GM18868 (cell line): ENCODE results near the gene UBL4B.

ENCODE experiments used
- ATAC-seq: cut with Tn5 transposase; IDR thresholded peaks from one replicate; pipeline ENCODE4 v1.9.1; 2021; ENCODE audit warnings: mild to moderate bottlenecking, moderate library complexity; ENCODE audit not compliant: unreplicated experiment

UBL4B gene

DNA sequence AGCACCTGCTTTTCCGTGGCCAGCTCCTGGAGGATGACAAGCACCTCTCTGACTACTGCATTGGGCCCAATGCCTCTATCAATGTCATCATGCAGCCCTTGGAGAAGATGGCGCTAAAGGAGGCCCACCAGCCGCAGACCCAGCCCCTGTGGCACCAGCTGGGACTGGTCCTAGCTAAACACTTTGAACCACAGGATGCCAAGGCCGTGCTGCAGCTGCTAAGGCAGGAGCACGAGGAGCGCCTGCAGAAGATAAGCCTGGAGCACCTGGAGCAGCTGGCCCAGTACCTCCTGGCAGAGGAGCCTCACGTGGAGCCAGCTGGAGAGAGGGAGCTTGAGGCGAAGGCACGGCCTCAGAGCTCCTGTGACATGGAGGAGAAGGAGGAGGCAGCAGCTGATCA is 413 bp downstream of the UBL4B start:
- ATAC-seq: no peak

DNA sequence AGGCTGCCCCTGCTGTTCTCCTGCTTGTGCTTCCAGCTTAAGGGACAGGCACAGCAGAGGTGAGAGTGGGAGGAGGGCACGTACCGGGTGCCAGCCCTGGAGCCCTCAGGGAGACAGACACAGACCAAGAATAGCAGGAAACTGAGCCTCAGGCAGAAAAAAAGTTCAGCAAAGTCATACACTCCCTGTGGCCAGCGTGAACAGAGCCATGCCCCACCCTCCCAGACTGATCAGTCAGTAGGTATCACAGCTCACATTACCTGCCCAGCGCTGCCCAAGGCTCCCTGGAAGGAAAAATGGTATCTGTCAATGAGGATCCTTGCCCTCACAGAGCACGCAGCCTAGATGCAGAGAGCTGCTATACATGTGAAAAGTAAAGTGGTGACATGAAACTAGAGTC is 1.3 kb downstream of the UBL4B start:
- no peak for ATAC-seq

DNA sequence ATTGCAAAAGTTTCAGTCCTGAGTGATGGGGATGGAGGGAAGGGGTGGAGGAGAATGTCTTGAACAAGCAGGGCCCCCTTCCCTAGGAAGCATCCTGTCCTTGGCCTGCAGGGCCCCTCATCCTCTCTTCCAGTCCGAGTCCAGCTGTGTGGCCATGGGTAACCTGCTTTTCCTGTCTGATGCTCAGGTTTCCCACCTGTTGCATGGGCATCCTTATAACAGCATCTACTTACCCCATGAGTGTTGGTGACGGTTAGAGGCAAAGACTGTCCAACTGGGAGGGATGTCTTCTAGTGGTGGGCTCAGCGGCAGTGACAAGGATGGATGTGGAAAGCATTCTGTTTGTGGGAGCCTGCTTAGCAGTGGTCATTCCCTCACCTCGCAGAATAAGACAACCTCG is 1.9 kb downstream of the UBL4B start:
- no peak for ATAC-seq

DNA sequence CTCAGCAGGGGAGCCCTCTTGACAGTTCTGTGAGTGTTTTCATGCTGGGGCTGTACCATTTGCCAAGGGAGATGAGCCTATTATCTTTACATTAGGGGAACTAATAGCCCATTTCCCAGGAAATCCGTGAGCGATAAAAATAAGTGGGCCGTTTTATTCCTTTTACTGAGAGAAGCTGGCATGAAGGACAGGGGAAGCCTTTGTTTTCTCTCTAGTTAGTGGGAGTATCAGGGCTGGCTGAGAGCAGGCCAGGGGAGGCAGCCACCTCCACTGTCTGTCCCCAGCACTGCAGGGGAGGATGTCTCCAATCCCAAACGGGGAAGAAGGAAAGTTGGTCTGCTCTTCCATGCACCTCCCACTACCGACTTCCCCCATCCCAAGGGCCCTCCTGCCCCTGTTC is 2.5 kb downstream of the UBL4B start:
- ATAC-seq: no peak

DNA sequence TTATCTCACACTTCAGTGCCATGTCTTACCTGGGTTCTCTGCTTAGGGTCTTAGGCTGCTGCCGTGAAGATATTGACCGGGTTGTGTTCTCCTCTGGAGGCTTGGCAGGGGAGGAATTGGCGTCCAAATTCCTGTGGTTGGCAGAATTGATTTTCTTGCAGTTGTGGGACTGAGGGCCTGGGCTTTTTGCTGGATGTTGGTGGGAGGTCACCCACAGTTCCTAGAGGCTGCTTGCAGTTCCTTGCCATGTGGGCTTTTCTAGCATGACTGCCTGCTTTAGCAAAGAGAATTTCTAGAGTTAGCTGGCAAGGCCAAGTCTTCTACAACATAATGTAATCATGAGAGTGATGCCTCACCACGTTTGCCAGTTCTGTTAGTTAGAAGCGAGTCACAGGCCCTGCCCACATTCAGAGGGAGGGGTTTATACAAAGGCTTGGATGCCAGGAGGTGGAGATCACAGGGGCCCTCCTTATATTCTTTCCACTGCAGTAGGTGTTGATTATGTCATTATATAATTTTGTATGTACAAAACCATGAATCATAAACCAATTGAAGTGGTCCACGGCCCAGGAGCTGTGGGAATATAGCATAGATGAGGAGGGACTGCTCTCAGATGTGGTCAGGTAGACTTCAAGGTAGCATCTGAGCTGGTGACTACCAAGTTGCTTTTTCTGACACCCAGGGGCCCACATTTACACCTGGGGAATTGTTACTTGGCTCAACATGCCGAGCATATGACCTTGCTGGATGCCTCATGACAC is 6.6 kb downstream of the UBL4B start:
- ATAC-seq: no peak

DNA sequence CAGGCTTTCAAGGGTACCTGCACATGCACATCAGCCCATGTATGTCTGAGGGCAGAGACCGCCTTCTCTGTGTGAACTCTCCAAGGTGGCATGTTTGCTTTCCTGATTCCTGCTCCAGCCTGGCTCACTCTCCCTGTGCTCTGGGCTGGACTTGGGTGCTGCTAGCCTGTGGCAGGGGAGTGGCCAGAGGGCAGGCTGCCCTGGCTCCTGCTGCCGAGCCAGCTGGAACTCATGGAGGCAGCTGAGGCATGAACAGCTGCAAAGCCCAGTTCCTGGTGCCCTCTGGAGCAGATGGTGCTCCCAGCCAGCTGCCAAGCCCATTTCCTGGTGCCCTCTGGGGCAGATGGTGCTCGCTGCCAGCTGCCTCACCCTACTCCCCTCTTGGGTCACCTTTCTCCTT is 7.6 kb downstream of the UBL4B start:
- no peak for ATAC-seq

DNA sequence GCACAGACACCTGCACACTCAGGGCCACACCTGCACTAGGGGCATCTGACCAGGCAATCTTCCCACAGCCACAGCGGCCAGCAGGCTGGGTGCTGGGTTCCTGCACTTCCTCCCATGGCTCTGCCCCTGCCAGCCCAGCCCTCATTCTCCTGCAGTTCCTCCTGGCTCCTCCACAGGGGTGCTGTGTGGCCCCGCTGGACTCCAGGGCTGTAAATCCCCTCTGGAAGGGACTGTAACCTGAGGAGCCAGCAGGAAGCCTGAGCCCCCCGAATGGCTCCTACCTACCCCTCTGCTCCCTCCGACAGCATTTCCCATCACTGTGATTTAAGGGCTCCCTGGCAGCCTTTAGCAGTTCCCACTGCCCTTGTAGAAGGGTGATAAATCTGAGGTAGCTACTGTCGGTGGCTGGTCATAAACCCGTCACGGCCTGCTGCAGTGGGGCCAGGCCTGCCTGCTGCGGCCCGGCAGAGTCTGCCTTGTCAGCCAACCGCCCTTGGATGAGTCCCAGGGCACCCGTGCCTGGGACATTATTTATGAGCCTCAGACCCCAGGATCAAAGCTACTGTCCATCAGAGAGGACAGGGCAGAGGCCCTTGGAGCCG is 8.8 kb downstream of the UBL4B start:
- ATAC-seq: no peak

DNA sequence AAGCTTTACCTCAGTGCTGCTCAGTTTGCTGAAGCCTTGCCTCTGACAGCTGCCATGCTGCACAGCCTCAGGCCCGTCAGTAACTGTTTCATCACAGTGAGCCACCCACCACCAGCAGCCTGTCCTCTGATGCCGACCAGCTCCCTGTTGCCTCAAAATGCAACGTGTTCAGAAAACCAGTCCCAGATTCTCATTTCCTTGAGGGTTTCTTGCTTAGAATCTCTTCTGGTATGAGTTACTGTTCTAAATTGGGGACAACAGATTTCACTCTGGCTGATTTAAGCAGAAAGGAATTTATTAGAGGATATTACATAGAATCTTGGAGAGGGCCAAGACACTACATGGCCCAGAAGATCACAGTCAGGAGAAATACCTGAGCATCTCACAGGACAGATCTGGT is 11.0 kb downstream of the UBL4B start:
- no peak for ATAC-seq

DNA sequence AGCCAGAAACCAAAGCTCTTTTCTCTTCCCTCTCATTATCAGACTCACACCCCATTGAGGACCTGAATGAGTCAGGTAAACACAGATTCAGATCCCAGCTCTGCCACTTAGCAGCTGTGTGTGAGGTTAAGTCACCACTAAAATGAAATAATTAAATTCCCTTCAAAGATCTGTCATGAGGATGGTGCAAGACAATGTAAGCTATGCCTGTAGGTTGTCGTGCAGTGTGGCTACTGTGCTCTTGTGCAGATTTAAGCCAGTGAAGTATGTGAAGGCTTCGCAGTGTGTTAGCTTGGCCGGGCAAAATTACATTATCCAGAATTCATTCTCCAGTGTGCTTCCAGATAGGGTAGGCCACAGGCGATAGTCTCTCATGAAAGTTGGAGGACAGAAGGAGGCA is 13.6 kb downstream of the UBL4B start:
- ATAC-seq: no peak

DNA sequence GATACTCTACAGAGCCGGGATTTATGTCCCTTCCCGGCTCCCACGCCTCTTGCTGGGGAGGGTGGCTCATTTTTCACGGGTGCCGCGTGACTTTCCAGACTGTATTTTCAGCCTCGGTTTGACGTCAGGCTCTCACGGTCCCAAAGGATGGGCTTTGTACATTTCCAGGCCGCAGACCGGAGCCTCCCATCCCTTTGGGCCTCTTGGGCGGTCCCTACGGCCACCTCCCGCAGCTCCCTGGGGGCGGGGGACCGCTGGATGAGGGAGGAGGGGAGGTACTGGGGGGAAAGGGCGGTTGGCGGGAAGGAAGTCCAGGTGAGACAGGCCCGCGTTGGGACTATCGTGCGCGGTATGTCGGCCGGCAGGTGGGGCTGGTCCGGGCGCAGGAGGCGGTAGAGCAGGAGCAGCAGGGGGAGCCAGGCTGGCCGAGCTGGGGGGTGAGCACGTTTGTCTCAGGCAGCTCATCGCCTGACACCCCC is 17.9 kb downstream of the UBL4B start:
- ATAC-seq: no peak

DNA sequence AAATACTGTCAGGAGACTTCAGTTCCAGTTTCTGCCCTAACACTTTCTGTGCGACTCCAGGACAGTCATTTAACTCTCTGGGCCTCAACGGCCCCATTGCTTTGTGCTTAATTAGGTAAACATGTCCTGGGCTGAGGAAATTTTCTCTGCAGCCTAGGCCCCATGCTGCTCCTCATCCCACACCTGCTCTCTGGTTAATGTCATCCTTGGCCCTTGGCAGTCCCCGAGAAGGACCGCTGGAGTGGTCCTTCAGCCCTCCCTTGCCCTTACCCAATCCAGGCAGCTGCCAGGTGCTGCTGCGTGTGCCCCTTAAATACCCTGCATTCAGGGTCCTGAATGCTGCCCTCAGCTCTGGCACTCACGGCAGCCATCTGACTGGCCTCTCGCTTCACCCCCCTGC is 18.7 kb downstream of the UBL4B start:
- no peak for ATAC-seq

DNA sequence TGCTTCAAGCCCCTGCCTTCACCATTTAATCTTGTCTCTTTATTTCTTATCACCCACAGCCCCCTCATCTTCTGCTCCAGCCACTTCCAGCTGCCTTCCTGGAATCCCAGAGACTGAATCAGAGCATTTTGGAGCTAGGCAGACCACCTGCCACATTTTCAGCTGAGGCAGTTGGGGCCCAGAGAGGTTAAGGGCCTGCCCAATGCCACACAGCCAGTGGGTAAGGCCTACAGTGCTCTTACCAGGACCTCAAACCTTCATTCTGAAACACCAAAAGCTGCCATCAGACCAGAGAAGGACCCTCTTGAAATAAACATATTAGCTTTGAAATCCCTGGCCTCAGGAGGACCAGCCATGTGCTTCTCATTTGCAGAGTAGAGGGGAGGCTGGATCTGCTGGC is 20.4 kb downstream of the UBL4B start:
- no peak for ATAC-seq

DNA sequence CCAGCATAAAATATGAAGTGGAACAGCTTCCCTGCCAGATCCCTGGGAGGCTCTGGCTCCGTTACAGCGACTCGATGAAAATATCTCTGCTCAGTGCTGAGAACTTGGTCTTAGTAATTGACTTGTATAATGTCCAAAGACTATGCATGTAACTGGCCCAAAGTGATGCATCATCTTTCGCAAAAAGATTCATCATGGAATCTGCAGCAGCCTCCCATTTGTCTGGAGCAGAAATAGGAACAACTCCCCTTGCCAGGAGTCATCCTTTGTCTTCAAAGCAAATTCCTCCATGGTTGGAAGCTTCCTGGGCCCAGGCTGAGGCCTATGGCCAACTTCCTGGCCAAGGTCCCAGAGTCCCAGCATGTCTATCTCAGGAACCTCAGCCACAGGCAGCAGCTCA is 21.2 kb downstream of the UBL4B start:
- no peak for ATAC-seq

DNA sequence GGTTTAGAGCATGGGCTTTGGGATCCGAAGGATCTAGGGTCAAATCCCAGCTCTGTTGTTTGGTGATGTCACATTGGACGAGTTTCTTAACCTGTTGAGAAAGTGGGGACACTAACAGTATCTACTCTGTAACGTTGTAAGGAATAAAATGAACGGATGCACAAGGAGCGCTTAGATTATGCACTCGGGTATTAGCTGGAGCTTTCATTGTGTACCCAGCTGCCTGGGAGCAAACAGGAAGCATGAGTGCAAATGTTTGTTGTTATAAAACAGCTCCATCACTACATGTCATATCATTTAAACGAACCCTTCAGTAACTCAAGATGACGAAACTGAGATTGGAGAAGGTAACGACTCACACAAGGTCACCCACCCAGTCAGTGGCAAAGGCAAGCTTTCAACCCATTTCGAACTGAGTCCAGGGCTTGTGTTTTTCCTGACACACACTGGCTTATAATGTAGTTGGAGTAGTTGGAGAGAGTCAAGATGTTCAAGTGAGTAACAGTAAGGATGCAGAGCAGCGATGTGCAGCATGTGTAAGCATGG is 21.9 kb downstream of the UBL4B start:
- ATAC-seq: no peak

DNA sequence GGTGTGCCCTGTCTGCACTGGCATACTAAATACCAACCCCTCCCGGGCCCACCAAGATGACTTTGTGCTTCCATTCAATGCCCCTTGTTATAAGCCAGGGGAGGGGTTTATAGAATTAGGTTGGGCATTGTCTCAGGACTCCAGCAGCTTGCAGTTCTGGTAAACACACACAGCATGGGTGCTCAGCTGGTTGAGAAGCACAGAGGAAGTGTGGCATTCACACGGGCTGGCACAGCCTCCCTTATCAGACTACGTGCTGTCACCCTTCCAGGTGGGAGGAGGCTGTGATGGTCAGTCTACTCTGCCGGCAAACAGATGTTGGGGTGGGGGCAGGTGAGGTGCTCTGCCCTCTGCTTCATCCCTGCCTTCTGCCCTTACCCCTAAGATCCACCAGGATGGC is 23.0 kb downstream of the UBL4B start:
- no peak for ATAC-seq

DNA sequence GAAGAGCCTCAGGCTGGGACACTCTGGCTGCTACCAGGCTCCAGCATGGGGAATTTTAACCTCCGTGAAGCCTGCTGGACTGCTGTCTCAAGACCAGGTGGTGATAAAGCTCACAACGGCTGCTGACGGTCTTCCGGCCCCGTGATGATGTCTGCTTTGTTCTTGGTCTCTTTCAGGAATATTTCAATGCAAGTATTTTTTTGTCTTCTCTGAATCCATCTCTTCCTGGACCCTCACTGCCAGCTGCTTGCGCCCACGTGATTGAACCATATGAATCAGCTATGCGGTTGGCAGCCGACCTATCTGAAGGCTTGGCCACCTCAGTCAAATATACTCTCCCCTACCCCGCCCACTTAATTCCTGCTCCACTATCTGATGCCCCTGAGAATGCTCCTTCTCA is 23.4 kb downstream of the UBL4B start:
- no peak for ATAC-seq

DNA sequence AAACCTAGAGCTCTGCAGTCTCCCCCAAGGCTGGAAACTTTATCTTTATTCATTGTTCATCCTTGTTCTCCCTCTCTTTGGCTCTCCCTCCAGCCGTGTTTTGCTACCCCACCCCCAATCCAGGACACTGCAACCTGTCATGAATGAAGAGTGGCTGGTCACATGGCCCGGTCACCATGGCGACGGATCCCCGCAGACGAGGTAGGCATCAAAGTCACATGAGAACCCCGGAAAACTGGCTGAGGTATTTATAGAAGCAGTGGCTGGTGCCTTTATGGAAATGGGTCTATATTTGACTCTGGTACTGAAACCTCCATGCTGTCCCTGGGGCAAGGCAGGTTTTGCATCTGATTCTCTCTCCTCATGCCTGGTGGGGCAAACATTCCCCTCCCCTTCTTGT is 24.7 kb downstream of the UBL4B start:
- ATAC-seq: no peak

DNA sequence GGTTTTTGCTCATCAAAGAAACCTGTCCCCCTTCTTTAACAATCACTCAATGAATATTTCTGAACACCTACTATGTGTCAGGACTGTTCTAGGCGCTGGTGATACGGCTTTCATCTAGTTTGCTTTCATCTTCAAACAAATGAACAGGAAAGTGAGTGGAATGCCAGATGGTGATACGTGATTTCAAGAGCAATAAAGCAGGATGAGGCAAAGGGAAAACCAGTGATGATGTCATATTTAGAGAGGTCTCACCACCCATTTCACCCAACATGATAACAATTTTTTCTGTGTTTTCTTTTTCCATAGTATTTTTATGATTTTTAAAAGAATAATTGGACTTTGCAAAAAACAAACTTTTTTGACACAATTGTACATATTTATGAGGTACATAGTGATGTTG is 26.7 kb downstream of the UBL4B start:
- no peak for ATAC-seq

DNA sequence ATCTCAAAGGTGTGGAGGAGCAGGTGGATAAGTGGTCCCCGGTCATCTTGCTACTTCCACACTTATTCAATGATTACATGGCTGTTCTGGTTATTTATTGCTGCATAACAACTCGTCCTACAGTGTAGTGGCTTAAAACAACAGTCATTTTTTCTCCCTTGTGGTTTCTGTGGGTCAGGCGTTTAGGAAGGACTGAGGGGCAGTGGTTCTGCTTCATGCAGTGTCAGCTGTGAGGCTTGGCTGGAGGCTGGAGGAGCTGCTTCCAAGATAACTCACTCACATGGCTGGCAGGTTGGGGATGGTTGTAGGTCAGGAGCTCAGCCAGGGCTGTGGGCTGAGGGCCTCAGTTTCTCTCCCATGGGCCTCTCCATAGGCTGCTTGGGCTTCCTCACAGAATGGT is 32.1 kb downstream of the UBL4B start:
- ATAC-seq: no peak

DNA sequence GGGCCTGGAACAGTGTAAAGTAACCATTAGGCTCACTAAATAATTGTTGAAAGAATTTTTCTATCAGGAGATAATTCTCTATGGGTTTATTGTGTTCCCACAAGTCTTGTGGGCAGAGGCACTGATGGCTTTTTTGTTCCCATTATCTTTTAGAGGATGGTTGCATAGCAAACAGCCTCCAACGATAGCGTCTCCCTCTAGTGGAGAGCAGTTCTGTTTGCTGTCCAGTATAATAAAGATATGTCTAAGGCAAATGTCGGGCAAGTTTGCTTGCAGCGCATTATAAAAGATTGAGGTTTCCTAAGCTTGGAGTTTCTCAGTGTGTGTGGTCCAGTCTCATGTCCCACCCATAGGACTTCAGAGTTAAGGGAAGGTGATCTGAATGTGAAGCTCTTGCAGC is 36.7 kb downstream of the UBL4B start:
- ATAC-seq: no peak

DNA sequence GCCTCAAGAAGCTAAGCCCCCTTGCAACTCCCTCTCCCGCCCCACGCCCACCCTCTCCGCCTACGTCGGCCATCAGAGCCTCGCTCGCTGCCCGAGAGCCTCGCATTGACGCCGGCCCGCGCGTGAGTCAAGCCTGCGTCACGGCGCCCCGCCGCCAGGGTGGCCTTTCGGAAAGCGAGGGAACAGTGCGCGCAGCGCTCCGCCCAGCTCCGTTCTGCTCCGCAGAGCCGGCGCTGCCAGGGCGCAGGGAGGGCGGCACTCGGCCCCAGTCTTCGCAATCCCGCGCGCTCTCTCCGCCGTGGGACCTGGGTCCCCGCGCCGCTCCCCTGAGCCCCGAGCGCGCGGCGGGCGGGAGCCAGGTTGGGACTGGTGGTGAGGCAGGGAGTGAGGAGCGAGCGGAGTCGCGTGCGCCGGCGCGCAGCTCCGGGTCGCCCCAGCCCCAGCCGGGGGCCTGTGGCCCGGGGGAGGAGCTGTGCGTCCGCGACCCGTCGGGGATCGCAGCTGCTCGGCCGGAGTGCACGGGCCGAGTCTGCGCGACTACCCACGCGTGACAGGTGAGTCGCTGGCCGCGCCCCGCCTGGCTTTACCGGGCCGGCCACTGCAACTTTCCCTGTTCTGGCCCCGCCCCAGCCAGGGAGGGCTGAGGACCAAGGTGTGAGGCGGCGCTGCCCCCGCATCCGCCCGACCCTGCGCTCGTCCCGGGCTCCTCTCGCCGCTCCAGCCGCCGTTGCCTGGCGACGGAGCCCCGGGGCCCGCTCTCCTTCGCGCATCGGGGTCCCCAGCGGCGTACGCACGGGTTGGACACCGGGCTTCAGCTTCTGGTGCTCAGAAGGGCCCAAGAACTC is 38.3 kb downstream of the UBL4B start, which contains the start of gene SLC6A17:
Gene SLC6A17, plus strand, starts transcription at position 165 of the 845 bp plus-strand sequence. CDS start 16,436 bp downstream, outside the sequence.
- ATAC-seq: no peak
